Suprapubic skin (tissue), 4 donors: ENCODE measurements around the gene CRACR2B. TPM values are rescaled to one million over a fixed set of nuclear protein-coding genes. Genes with fewer than 3 reads are reported as not detected.

Experiments used
- DNase-seq, 2 donors: peaks; one replicate each; pipeline ENCODE4 v3.0.0-alpha.2; 2019; ENCODE audit warnings: low spot score in 2 of 2
- H3K27ac ChIP-seq: fragments of 200-600 bp; sonication (generic); one replicate; pipeline ENCODE4 v1.5.1; 2019
- H3K27me3 ChIP-seq: fragments of 200-600 bp; sonication (generic); one replicate; pipeline ENCODE4 v1.5.1; 2019
- H3K36me3 ChIP-seq: fragments of 200-600 bp; sonication (generic); one replicate; pipeline ENCODE4 v1.5.1; 2019
- H3K4me1 ChIP-seq: fragments of 200-600 bp; sonication (generic); one replicate; pipeline ENCODE4 v1.5.1; 2019
- H3K4me3 ChIP-seq: fragments of 200-600 bp; sonication (generic); one replicate; pipeline ENCODE4 v1.5.1; 2019; ENCODE audit warnings: mild to moderate bottlenecking
- H3K9me3 ChIP-seq: fragments of 200-600 bp; sonication (generic); one replicate; pipeline ENCODE4 v1.5.1; 2019
- EP300 ChIP-seq: sonication (generic); formaldehyde crosslinking; IDR thresholded peaks from one replicate; pipeline ENCODE4 v1.6.1; 2017; ENCODE audit warnings: antibody characterized with exemption
- POLR2A ChIP-seq, 2 donors: fragments of 450-650 bp; IDR thresholded peaks; one replicate each; pipeline ENCODE4 v1.6.1; 2017; ENCODE audit warnings: antibody characterized with exemption in 2 of 2, mild to moderate bottlenecking in 2 of 2, moderate library complexity in 2 of 2
- POLR2AphosphoS5 ChIP-seq, 3 donors: sonication (generic); formaldehyde crosslinking; IDR thresholded peaks; one replicate each; pipeline ENCODE4 v1.6.1; 2017; ENCODE audit warnings: antibody characterized with exemption in 3 of 3
- WGBS: methylation state at CpG from one replicate; pipeline ENCODE4 v1.1.5; 2018; 5-methylcytosine and 5-hydroxymethylcytosine counted together
- total RNA-seq, 4 donors: library from RNA; depleted of rRNA; stranded (reverse); fragments of >200 nt; gene quantifications; one replicate each; pipeline ENCODE4 v1.1.0, GENCODE V29; 2016
- TF ChIP-seq, protein P1 (sequence below), 2 donors: fragments of 200-600 bp in 1 of 2; fragments of 450-650 bp in 1 of 2; sonication (generic) in 1 of 2; IDR thresholded peaks; one replicate each; pipeline ENCODE4 v1.5.1; 2016 to 2019; ENCODE audit warnings: antibody characterized with exemption in 2 of 2, mild to moderate bottlenecking in 1 of 2, moderate library complexity in 1 of 2

Gene CRACR2B
- total RNA-seq, 4 donors from 2014 or later, result 14.0 to 35.5 (median 29.6) TPM

DNA sequence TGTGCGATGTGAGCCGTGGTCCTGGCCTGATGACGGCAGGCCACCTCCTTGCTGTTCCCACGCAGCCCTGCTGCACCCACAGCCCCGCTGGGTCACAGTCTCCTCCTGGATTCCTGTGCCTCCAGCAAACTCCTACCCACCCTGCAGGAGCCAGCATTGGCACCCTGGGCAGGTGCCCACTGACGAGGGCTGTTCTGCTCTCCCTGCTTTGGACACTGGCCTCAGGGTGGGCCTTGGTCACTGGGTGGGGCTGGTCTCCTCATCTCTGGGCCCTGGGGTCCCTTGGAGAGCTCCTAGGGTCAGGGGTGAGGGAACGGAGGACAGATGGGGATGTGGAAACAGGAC lies 27.6 kb downstream of the CRACR2B start:
- Histone ChIP-seq H3K27me3 (peaks cover 4% of the 10 kb centered on the region), H3K36me3 (no peaks in the 10 kb centered on the region), H3K4me3 (no peak overlapping the region), H3K4me1 (peaks cover 58% of the 10 kb centered on the region), H3K27ac (no peak overlapping the region), H3K9me3 (no peaks in the 10 kb centered on the region)
- no peak for DNase-seq
- WGBS, result 93% methylated on average over 2 of the region's 7 CpGs
- TF ChIP-seq, protein P1, sequence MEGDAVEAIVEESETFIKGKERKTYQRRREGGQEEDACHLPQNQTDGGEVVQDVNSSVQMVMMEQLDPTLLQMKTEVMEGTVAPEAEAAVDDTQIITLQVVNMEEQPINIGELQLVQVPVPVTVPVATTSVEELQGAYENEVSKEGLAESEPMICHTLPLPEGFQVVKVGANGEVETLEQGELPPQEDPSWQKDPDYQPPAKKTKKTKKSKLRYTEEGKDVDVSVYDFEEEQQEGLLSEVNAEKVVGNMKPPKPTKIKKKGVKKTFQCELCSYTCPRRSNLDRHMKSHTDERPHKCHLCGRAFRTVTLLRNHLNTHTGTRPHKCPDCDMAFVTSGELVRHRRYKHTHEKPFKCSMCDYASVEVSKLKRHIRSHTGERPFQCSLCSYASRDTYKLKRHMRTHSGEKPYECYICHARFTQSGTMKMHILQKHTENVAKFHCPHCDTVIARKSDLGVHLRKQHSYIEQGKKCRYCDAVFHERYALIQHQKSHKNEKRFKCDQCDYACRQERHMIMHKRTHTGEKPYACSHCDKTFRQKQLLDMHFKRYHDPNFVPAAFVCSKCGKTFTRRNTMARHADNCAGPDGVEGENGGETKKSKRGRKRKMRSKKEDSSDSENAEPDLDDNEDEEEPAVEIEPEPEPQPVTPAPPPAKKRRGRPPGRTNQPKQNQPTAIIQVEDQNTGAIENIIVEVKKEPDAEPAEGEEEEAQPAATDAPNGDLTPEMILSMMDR (IDR thresholded peaks at IDR 0.05), result no peak
- no peak for TF ChIP-seq EP300
- TF ChIP-seq POLR2A (IDR thresholded peaks at IDR 0.05), result no peak
- TF ChIP-seq POLR2AphosphoS5 (IDR thresholded peaks at IDR 0.05), result no peak

GRCh38 chr11:855796-856195 lies 28.1 kb downstream of the CRACR2B start:
- DNase-seq, result no peak
- WGBS, result 62% methylated on average over 4 of the region's 12 CpGs

GRCh38 chr11:856397-856796 lies 28.7 kb downstream of the CRACR2B start:
- H3K36me3 ChIP-seq, result no peaks in the 10 kb centered on the region
- H3K27me3 ChIP-seq, result no peaks in the 10 kb centered on the region
- TF ChIP-seq EP300, result no peak
- TF ChIP-seq, protein P1 (IDR thresholded peaks at IDR 0.05), result no peak
- no peak for TF ChIP-seq POLR2A (IDR thresholded peaks at IDR 0.05)
- no peak for TF ChIP-seq POLR2AphosphoS5 (IDR thresholded peaks at IDR 0.05)
- H3K27ac ChIP-seq, result no peak overlapping the region
- no peak for DNase-seq
- peaks cover 47% of the 10 kb centered on the region for H3K4me1 ChIP-seq
- H3K4me3 ChIP-seq, result no peak overlapping the region
- no peaks in the 10 kb centered on the region for H3K9me3 ChIP-seq
- WGBS, result 20% methylated on average over 1 of the region's 8 CpGs

More at GRCh38 chr11:855796-856195, 28.1 kb downstream of the CRACR2B start:
- peaks cover 53% of the 10 kb centered on the region for H3K4me1 ChIP-seq
- no peak overlapping the region for H3K27ac ChIP-seq
- TF ChIP-seq EP300, result no peak
- TF ChIP-seq POLR2AphosphoS5 (IDR thresholded peaks at IDR 0.05), result no peak
- TF ChIP-seq, protein P1 (IDR thresholded peaks at IDR 0.05), result no peak
- no peak for TF ChIP-seq POLR2A (IDR thresholded peaks at IDR 0.05)
- no peak overlapping the region for H3K4me3 ChIP-seq
- no peaks in the 10 kb centered on the region for H3K27me3 ChIP-seq
- no peaks in the 10 kb centered on the region for H3K9me3 ChIP-seq
- no peaks in the 10 kb centered on the region for H3K36me3 ChIP-seq

DNA sequence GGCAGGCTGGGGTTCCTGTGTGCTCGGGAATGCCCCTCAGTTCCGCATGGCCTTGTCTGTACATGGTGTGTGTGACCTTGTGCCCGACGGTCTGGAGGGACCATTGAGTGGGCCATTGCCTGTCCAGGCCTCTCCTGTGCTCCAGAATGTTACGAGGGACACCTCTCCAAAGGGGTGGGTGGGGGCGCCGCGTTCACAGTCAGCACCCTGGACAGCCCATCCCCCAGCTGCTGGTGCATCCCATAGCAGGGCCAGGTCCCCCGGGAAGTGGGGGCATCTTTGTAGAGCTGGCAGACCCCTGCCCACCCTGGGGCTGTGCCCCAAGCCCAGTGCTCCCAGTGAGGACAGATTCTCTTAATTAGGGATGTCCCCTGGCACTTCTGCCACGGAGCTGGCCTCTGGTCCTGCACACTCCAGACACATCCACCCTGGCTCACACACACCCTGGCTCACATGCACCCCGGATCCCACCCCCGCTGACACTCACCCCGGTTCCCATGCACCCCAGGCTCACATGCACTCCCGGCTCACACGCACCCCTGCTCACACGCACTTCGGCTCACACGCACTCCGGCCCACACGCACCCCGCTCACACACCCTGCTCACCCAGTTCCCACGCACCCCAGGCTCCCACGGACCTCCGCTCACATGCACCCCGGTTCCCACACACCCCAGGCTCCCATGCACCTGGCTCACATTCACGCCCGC lies 30.5 kb downstream of the CRACR2B start:
- WGBS, result 88% methylated on average over 27 of the region's 27 CpGs
- DNase-seq, result no peak
- Histone ChIP-seq H3K9me3 (no peaks in the 10 kb centered on the region), H3K4me1 (peaks cover 56% of the 10 kb centered on the region), H3K4me3 (no peak overlapping the region), H3K36me3 (peaks cover 12% of the 10 kb centered on the region), H3K27ac (no peak overlapping the region), H3K27me3 (no peaks in the 10 kb centered on the region)
- TF ChIP-seq POLR2A (IDR thresholded peaks at IDR 0.05) (no peak), POLR2AphosphoS5 (IDR thresholded peaks at IDR 0.05) (no peak), EP300 (no peak)
- TF ChIP-seq, protein P1 (IDR thresholded peaks at IDR 0.05), result no peak

DNA sequence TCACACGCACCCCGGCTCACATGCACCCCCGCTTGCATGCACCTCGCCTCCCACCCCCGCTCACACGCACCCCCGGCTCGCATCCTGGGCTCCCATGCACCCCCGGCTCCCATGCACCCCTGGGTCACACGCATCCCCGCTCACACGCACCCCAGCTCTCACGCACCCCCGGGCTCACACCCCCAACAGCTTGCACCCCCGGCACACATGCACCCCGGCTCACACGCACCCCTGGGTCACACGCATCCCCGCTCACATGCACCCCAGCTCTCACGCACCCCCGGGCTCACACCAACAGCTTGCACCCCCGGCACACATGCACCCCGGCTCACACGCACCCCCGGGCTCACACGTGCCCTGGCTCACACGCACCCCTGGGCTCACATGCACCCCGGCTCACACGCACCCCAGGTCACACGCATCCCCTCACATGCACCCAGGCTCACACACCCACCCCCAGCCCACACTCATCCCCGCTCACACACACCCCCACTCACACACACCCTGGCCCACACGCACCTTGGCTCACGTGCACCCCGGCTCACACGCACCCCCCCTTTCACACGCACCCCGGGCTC lies 31.1 kb downstream of the CRACR2B start:
- Histone ChIP-seq H3K9me3 (no peaks in the 10 kb centered on the region), H3K27me3 (no peaks in the 10 kb centered on the region), H3K4me1 (peaks cover 56% of the 10 kb centered on the region), H3K36me3 (peaks cover 18% of the 10 kb centered on the region), H3K27ac (no peak overlapping the region), H3K4me3 (no peak overlapping the region)
- TF ChIP-seq, protein P1 (IDR thresholded peaks at IDR 0.05), result no peak
- TF ChIP-seq POLR2AphosphoS5 (IDR thresholded peaks at IDR 0.05) (no peak), EP300 (no peak), POLR2A (IDR thresholded peaks at IDR 0.05) (no peak)
- DNase-seq, result no peak
- WGBS, result 85% methylated on average over 37 of the region's 37 CpGs
